GM21717 (cell line): ENCODE results near the gene MSH3.
"Not testable (repeated sequence)": the region's sequence is repeated elsewhere in the genome, so short reads cannot be mapped to it uniquely, and the experiment has no call there.

ENCODE experiments used
- ATAC-seq: cut with Tn5 transposase; IDR thresholded peaks from one replicate; pipeline ENCODE4 v1.9.1; 2021; ENCODE audit warnings: mild to moderate bottlenecking, moderate library complexity; ENCODE audit not compliant: unreplicated experiment

MSH3 gene

GRCh38 chr5:80752427-80752826 lies 98.0 kb downstream of the MSH3 start:
- no peak for ATAC-seq

GRCh38 chr5:80753712-80754111 lies 99.3 kb downstream of the MSH3 start:
- ATAC-seq: no peak

GRCh38 chr5:80754900-80755299 lies 100.4 kb downstream of the MSH3 start:
- ATAC-seq: peak; percentile 62

- peak; percentile 98 for ATAC-seq
Observed at GRCh38 chr5:80755626-80756025, 101.2 kb downstream of the MSH3 start.

- ATAC-seq: no peak
Observed at GRCh38 chr5:80756292-80756691, 101.8 kb downstream of the MSH3 start.

- ATAC-seq: no peak
Observed at GRCh38 chr5:80757290-80757689, 102.8 kb downstream of the MSH3 start.

GRCh38 chr5:80759866-80760577 lies 105.6 kb downstream of the MSH3 start:
- no peak for ATAC-seq

- no peak for ATAC-seq
Observed at GRCh38 chr5:80760680-80761079, 106.2 kb downstream of the MSH3 start.

GRCh38 chr5:80761176-80761575 lies 106.7 kb downstream of the MSH3 start:
- ATAC-seq: no peak

GRCh38 chr5:80761966-80762365 lies 107.5 kb downstream of the MSH3 start:
- no peak for ATAC-seq

- ATAC-seq: no peak
Observed at GRCh38 chr5:80762573-80762972, 108.1 kb downstream of the MSH3 start.

- ATAC-seq: no peak
Observed at GRCh38 chr5:80763211-80763610, 108.8 kb downstream of the MSH3 start.

- ATAC-seq: no peak
Observed at GRCh38 chr5:80763873-80764647, 109.6 kb downstream of the MSH3 start.

- no peak for ATAC-seq
Observed at GRCh38 chr5:80764786-80765185, 110.3 kb downstream of the MSH3 start.

- no peak for ATAC-seq
Observed at GRCh38 chr5:80777347-80778287, 123.2 kb downstream of the MSH3 start.

GRCh38 chr5:80780024-80780423 lies 125.6 kb downstream of the MSH3 start:
- ATAC-seq: no peak

- ATAC-seq: no peak
Observed at GRCh38 chr5:80780761-80781285, 126.4 kb downstream of the MSH3 start.

GRCh38 chr5:80781356-80781755 lies 126.9 kb downstream of the MSH3 start:
- no peak for ATAC-seq

GRCh38 chr5:80782626-80783025 lies 128.2 kb downstream of the MSH3 start:
- ATAC-seq: no peak

GRCh38 chr5:80783751-80784150 lies 129.3 kb downstream of the MSH3 start:
- ATAC-seq: not testable (repeated sequence)

- ATAC-seq: no peak
Observed at GRCh38 chr5:80784451-80784850, 130.0 kb downstream of the MSH3 start.
